ENCODE results near the gene PPP5C. TPM values are rescaled to one million over a fixed set of nuclear protein-coding genes. Genes with fewer than 3 reads are reported as not detected.

Gene PPP5C
- total and polyA plus RNA-seq, 2 of the 8 experiments (the other 6 are each of a cell fraction or from before 2014, with no cell fraction given), result 112 to 156 TPM

DNA sequence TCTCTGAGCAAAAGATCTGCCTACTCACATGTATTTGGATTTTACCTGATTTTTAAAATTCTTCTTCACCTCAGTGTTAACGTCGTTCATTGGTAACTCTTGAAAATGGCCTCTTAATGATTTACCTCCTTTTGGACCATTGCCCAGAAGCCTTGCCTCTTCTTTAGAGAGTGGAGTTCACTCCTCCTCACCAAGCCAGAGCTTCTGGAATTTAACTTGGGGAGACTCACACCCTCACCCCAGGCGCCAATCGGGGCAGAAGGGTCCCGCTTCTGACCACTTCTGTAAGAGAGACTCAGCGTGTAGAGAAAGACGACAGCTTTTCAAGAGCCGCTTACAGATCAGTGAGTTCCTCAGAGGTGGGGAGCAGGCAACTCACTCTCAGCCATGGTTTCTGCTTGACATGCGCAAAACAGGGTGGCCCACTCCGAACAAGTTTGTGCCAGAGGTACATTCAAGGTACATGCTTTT is 79.2 kb downstream of the PPP5C start:
- CTCF ChIA-PET (ENCODE audit: partially characterized antibody), result interaction anchor here (0.6 to 2.4 kb wide), 7 partner anchors 11 to 657 kb away, joined by 3 to 10 read pairs (median 4); no protein-coding TSS in a partner anchor
- TF ChIP-seq, protein P1, sequence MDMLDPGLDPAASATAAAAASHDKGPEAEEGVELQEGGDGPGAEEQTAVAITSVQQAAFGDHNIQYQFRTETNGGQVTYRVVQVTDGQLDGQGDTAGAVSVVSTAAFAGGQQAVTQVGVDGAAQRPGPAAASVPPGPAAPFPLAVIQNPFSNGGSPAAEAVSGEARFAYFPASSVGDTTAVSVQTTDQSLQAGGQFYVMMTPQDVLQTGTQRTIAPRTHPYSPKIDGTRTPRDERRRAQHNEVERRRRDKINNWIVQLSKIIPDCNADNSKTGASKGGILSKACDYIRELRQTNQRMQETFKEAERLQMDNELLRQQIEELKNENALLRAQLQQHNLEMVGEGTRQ (IDR thresholded peaks at IDR 0.05; ENCODE audit: low read length), result no peak
- TF ChIP-seq RXRA (IDR thresholded peaks at IDR 0.05; ENCODE audit: insufficient read depth, low read depth, low read length) (no peak), RBBP5 (IDR thresholded peaks at IDR 0.05; ENCODE audit: borderline replicate concordance, low read depth, low read length) (no peak), SIN3A (conservative IDR thresholded peaks at IDR 0.05 in 1 of 2, IDR thresholded peaks at IDR 0.05 in 1 of 2; ENCODE audit: low read depth in 1 of 2, low read length in 2 of 2) (no peak), NANOG (IDR thresholded peaks at IDR 0.05; ENCODE audit: insufficient read depth, low read depth, low read length, poor library complexity, severe bottlenecking) (no peak), POLR2A (IDR thresholded peaks at IDR 0.05; ENCODE audit: control extremely low read depth in 1 of 2, low read depth in 2 of 2, low read length in 2 of 2) (no peak), KDM1A (IDR thresholded peaks at IDR 0.05; ENCODE audit: borderline replicate concordance, low read length) (no peak), SP2 (IDR thresholded peaks at IDR 0.05; ENCODE audit: low read length) (no peak), MAFK (IDR thresholded peaks at IDR 0.05; ENCODE audit: low read depth, low read length) (no peak), NRF1 (IDR thresholded peaks at IDR 0.05; ENCODE audit: low read depth, low read length) (no peak)
- TF ChIP-seq, protein P2, sequence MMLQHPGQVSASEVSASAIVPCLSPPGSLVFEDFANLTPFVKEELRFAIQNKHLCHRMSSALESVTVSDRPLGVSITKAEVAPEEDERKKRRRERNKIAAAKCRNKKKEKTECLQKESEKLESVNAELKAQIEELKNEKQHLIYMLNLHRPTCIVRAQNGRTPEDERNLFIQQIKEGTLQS (IDR thresholded peaks at IDR 0.05; ENCODE audit: insufficient read depth, low read depth, low read length), result no peak

More for the DNA sequence above, 79.2 kb downstream of the PPP5C start:
- Histone ChIP-seq H3K79me1 (ENCODE audit: low read depth, low read length) (no peaks in the 10 kb centered on the region), H4K91ac (replicated peaks; ENCODE audit: insufficient read length, low read length) (peak overlapping the region; percentile 18), H4K20me1 (replicated peaks in 1 of 2; ENCODE audit: control insufficient read depth in 1 of 2, insufficient read depth in 2 of 2, low read length in 2 of 2) (no peaks in the 10 kb centered on the region), H2BK5ac (ENCODE audit: low read depth, low read length) (no peak overlapping the region), H3K27me3 (replicated peaks in 1 of 4; ENCODE audit: control insufficient read depth in 3 of 4, extremely low read depth in 1 of 4, insufficient read depth in 3 of 4, low read length in 3 of 4) (peaks cover 0 to 20% (median 15%) of the 10 kb centered on the region in 4 experiments; a peak in 5 of 7 replicates), H3K4ac (replicated peaks; ENCODE audit: insufficient read length, low read depth, low read length) (no peak overlapping the region), H2BK12ac (ENCODE audit: low read depth, low read length) (no peak overlapping the region), H2AK5ac (ENCODE audit: low read depth, low read length) (no peak overlapping the region), H3K18ac (ENCODE audit: extremely low read depth, low read length) (no peak overlapping the region), H3K23me2 (ENCODE audit: low read depth, low read length) (peaks cover 8% of the 10 kb centered on the region), H3K27ac (ENCODE audit: low read depth, low read length) (no peak overlapping the region), H2BK15ac (ENCODE audit: low read length) (no peak overlapping the region), H3K4me3 (ENCODE audit: extremely low read depth in 1 of 4, insufficient read depth in 2 of 4, low read depth in 3 of 4, low read length in 4 of 4) (peak overlapping the region; percentile 69 to 84 (median 78)), H3K9ac (replicated peaks in 1 of 4; ENCODE audit: extremely low read depth in 1 of 4, low read depth in 3 of 4, low read length in 3 of 4) (peak overlapping the region in 2 of 4 experiments; percentile 17 to 20; a peak in 2 of 7 replicates), H3K9me3 (ENCODE audit: insufficient read depth in 2 of 2, low read depth in 1 of 2, low read length in 1 of 2) (no peaks in the 10 kb centered on the region), H2AFZ (ENCODE audit: low read length) (peak overlapping the region; percentile 93), H2BK120ac (replicated peaks; ENCODE audit: low read depth, low read length) (no peak overlapping the region), H4K5ac (ENCODE audit: insufficient read length, low read depth, low read length) (no peak overlapping the region), H3K14ac (ENCODE audit: insufficient read length) (no peak overlapping the region), H2BK20ac (ENCODE audit: low read length) (no peak overlapping the region), H3K79me2 (ENCODE audit: control insufficient read depth in 1 of 2, insufficient read depth in 2 of 2, low read length in 2 of 2) (no peaks in the 10 kb centered on the region), H4K8ac (ENCODE audit: extremely low read depth, insufficient read depth, low read length) (no peak overlapping the region), H3K23ac (ENCODE audit: insufficient read length) (no peak overlapping the region), H3K36me3 (ENCODE audit: control insufficient read depth in 2 of 4, insufficient read depth in 4 of 4, low read length in 3 of 4) (no peaks in the 10 kb centered on the region), H3K4me2 (ENCODE audit: insufficient read depth in 1 of 2, low read depth in 2 of 2, low read length in 2 of 2) (peak overlapping the region; percentile 90 to 98), H3K4me1 (replicated peaks in 1 of 4; ENCODE audit: control insufficient read depth in 3 of 4, insufficient read depth in 4 of 4, low read length in 3 of 4) (peaks cover 3 to 6% (median 5%) of the 10 kb centered on the region in 4 experiments; a peak in 6 of 7 replicates), H3K56ac (replicated peaks; ENCODE audit: insufficient read length, low read depth, low read length) (no peak overlapping the region)
- POLR2A ChIA-PET (ENCODE audit: partially characterized antibody), result interaction anchor here (1.1 to 2.3 kb wide), 3 partner anchors 12 to 30 kb away, joined by 3 to 13 read pairs (median 3); partner anchors contain the start of gene CCDC8
- 20% methylated on average over 10 of the region's 10 CpGs; no CpG with 5 or more reads in 1 of the 2 experiments for WGBS, 2 experiments (ENCODE audit: extremely low coverage in 1 of 2, insufficient coverage in 1 of 2, insufficient read length in 1 of 2, insufficient replicate concordance in 2 of 2, low coverage in 1 of 2, low lambda C conversion rate in 2 of 2, missing lambda C conversion rate in 1 of 2)
- FAIRE-seq (no peak), DNase-seq (ENCODE audit: low read depth in 1 of 2, low spot score in 2 of 2) (no peak)

All from H1 (cell line).